ENCODE measurements around the gene CEACAM1.
"Not testable (repeated sequence)": the region's sequence is repeated elsewhere in the genome, so short reads cannot be mapped to it uniquely, and the experiment has no call there.

CEACAM1 gene

GRCh38 chr19:42547929-42548328 lies 19.6 kb upstream of the CEACAM1 start:
- no peak for DNase-seq

- no peak for DNase-seq
Observed at GRCh38 chr19:42546831-42547500, 18.7 kb upstream of the CEACAM1 start.

- no peak for DNase-seq
Observed at GRCh38 chr19:42544146-42544545, 15.9 kb upstream of the CEACAM1 start.

- DNase-seq = no peak
Observed at GRCh38 chr19:42542791-42543190, 14.5 kb upstream of the CEACAM1 start.

GRCh38 chr19:42540071-42540553 lies 11.8 kb upstream of the CEACAM1 start:
- DNase-seq = no peak

- no peak for DNase-seq
Observed at GRCh38 chr19:42538841-42539709, 10.8 kb upstream of the CEACAM1 start.

GRCh38 chr19:42535276-42535675 lies 7.0 kb upstream of the CEACAM1 start:
- DNase-seq = not testable (repeated sequence)

GRCh38 chr19:42534391-42534790 lies 6.1 kb upstream of the CEACAM1 start:
- DNase-seq = no peak

GRCh38 chr19:42532891-42533290 lies 4.6 kb upstream of the CEACAM1 start:
- no peak for DNase-seq

GRCh38 chr19:42531313-42531712 lies 3.0 kb upstream of the CEACAM1 start:
- DNase-seq = no peak

GRCh38 chr19:42529248-42529764 lies 1.0 kb upstream of the CEACAM1 start:
- DNase-seq = no peak

- no peak for DNase-seq
Observed at GRCh38 chr19:42524943-42525342, 3.3 kb downstream of the CEACAM1 start.

GRCh38 chr19:42524250-42524649 lies 4.0 kb downstream of the CEACAM1 start:
- no peak for DNase-seq

GRCh38 chr19:42522262-42522661 lies 6.0 kb downstream of the CEACAM1 start:
- DNase-seq = not testable (repeated sequence)

- no peak for DNase-seq
Observed at GRCh38 chr19:42521346-42522030, 6.8 kb downstream of the CEACAM1 start.

- DNase-seq = no peak
Observed at GRCh38 chr19:42519108-42519507, 9.2 kb downstream of the CEACAM1 start.

- DNase-seq = no peak
Observed at GRCh38 chr19:42516771-42517170, 11.5 kb downstream of the CEACAM1 start.

- no peak for DNase-seq
Observed at GRCh38 chr19:42515241-42515832, 12.9 kb downstream of the CEACAM1 start.

GRCh38 chr19:42514449-42514848 lies 13.8 kb downstream of the CEACAM1 start:
- DNase-seq = no peak

- no peak for DNase-seq
Observed at GRCh38 chr19:42512743-42513304, 15.5 kb downstream of the CEACAM1 start.

GRCh38 chr19:42512130-42512636 lies 16.1 kb downstream of the CEACAM1 start:
- DNase-seq = no peak

- no peak for DNase-seq
Observed at GRCh38 chr19:42511340-42511739, 16.9 kb downstream of the CEACAM1 start.

Measured in NCI-H1694 (cell line).